Right lobe of liver (tissue), 6 donors: ENCODE results near the gene AAK1. TPM values are rescaled to one million over a fixed set of nuclear protein-coding genes. Genes with fewer than 3 reads are reported as not detected.

Experiments used
- ATAC-seq, 4 donors: fragments of 200-7000 bp; cut with Tn5 transposase; one replicate each; pipeline ENCODE4 v1.9.1; 2020; ENCODE audit warnings: mild to moderate bottlenecking in 4 of 4, moderate library complexity in 4 of 4
- DNase-seq, 3 donors: peaks; one replicate each; pipeline ENCODE4 v3.0.0-alpha.2; 2020
- H3K27ac ChIP-seq, 3 donors: fragments of 200-600 bp; one replicate each; pipeline ENCODE4 v1.8.0; 2022
- H3K27me3 ChIP-seq, 2 donors: fragments of 200-600 bp; one replicate each; pipeline ENCODE4 v1.8.0; 2022
- H3K36me3 ChIP-seq, 4 donors: fragments of 200-600 bp; sonication (generic) in 1 of 4; one replicate each; pipeline versions ENCODE4 v1.5.1 to v1.8.0; 2017 to 2022; ENCODE audit warnings: control low read depth in 1 of 4
- H3K4me1 ChIP-seq, 4 donors: fragments of 200-600 bp; sonication (generic) in 1 of 4; one replicate each; pipeline versions ENCODE4 v1.5.1 to v1.8.0; 2017 to 2022; ENCODE audit warnings: control low read depth in 1 of 4
- H3K4me3 ChIP-seq, 3 donors: fragments of 200-600 bp; one replicate each; pipeline ENCODE4 v1.8.0; 2022
- H3K9me3 ChIP-seq, 4 donors: fragments of 200-600 bp; sonication (generic) in 1 of 4; one replicate each; pipeline versions ENCODE4 v1.5.1 to v1.8.0; 2017 to 2022; ENCODE audit warnings: control low read depth in 1 of 4
- POLR2A ChIP-seq: fragments of 450-650 bp; IDR thresholded peaks from one replicate; pipeline ENCODE4 v1.6.1; 2017; ENCODE audit warnings: antibody characterized with exemption, mild to moderate bottlenecking
- WGBS: methylation state at CpG from one replicate; pipeline ENCODE4 v1.1.6; 2018; ENCODE audit warnings: low coverage, low lambda C conversion rate; ENCODE audit not compliant: insufficient coverage; ENCODE audit errors: missing lambda C conversion rate; 5-methylcytosine and 5-hydroxymethylcytosine counted together
- intact Hi-C, 2 donors: fragments of 100-400 bp; cut with DNase I; formaldehyde crosslinking; loops; one replicate each; pipeline versions ENCODE4 v1.11.2 to v1.14.1; 2022
- total RNA-seq, 6 experiments: library from RNA; depleted of rRNA in 2 of 6; stranded (reverse); fragments of >200 nt in 2 of 6; fragmentation: NEBNext Ultra II Directional in 3 of 6; extraction: Animal tissue kit (Norgen Biotek cat#: 25700) in 3 of 6; gene quantifications; one replicate each; pipeline versions ENCODE4 v1.1.0 to v1.2.4, GENCODE V29; 2016 to 2023
- TF ChIP-seq, protein P1 (sequence below), 4 donors: fragments of 200-600 bp in 3 of 4; fragments of 450-650 bp in 1 of 4; IDR thresholded peaks; one replicate each; pipeline versions ENCODE4 v1.5.1 to v1.8.0; 2016 to 2022; ENCODE audit warnings: antibody characterized with exemption in 4 of 4, mild to moderate bottlenecking in 2 of 4
- donor health status: DM: no; HTN: yes; CAD: no.
- donor health status: DM: no; HTN: no; CAD: no.
- donor health status: DM: no; HTN: no; CAD: no.
- donor health status: DM: no; HTN: yes; CAD: no.
- donor health status: DM: no; HTN: yes; CAD: no.

Gene AAK1
- total RNA-seq, 6 experiments from 2014 or later = 12.7 to 30.5 (median 20.5) TPM

DNA sequence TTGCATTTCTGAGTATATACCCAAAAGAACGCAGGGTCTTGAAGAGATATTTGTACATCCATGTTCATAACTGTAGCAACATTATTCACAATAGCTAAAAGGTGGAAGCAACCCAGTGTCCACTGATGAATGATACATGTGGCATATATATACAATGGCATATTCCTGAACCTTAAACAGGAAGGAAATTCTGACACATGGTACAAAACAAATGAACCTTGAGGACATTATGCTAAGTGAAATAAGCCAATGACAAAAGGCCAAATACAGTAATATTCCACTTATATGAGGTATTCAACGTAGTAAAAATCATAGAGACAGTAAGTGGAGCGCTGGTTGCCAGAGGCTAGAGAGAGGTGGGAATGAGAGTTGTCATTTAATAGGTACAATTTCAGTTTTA lies 8.1 kb downstream of the AAK1 start:
- H3K4me1 ChIP-seq = no peaks in the 10 kb centered on the region
- H3K27me3 ChIP-seq = no peaks in the 10 kb centered on the region
- H3K27ac ChIP-seq = no peak overlapping the region
- peaks cover 0 to 2% (median 0%) of the 10 kb centered on the region in 4 donors for H3K36me3 ChIP-seq
- intact Hi-C loops = no loop called here
- no peaks in the 10 kb centered on the region for H3K9me3 ChIP-seq
- H3K4me3 ChIP-seq = no peak overlapping the region
- TF ChIP-seq POLR2A = no peak
- TF ChIP-seq, protein P1, sequence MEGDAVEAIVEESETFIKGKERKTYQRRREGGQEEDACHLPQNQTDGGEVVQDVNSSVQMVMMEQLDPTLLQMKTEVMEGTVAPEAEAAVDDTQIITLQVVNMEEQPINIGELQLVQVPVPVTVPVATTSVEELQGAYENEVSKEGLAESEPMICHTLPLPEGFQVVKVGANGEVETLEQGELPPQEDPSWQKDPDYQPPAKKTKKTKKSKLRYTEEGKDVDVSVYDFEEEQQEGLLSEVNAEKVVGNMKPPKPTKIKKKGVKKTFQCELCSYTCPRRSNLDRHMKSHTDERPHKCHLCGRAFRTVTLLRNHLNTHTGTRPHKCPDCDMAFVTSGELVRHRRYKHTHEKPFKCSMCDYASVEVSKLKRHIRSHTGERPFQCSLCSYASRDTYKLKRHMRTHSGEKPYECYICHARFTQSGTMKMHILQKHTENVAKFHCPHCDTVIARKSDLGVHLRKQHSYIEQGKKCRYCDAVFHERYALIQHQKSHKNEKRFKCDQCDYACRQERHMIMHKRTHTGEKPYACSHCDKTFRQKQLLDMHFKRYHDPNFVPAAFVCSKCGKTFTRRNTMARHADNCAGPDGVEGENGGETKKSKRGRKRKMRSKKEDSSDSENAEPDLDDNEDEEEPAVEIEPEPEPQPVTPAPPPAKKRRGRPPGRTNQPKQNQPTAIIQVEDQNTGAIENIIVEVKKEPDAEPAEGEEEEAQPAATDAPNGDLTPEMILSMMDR (IDR thresholded peaks at IDR 0.05) = no peak
- WGBS = 89% methylated on average over 3 of the region's 3 CpGs
- DNase-seq = no peak
- ATAC-seq = no peak

DNA sequence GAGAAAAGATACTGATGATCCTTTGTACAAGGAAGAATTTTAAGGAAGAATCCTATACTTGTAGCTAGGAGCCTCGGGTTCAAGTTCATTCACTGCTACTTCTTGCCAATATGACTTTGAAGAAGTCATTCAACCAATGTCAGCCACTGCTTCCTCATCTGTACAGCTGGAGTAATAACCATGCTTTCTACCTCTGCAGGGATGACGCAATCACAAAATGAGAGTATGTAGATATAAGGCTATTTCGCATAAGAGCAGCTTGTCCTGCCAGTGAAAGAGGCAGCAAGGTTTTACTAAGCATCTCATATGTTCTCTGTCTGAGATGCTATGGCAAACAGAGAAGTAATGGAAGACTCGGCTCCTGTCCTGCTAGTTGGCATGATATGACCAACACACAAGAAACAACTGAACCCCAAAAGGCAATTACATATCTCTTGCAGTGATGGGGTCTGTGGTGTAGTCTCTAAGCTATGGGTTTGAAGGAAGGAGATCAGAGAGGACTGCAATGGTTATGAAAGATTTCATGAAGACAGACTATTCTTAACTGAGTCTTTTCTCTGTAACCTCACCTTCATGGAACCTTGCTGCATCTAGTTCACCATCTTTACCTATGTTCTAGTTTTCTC lies 9.2 kb downstream of the AAK1 start:
- no peak for DNase-seq
- intact Hi-C loops = no loop called here
- Histone ChIP-seq H3K36me3 (no peaks in the 10 kb centered on the region), H3K9me3 (no peaks in the 10 kb centered on the region), H3K4me3 (no peak overlapping the region), H3K4me1 (no peaks in the 10 kb centered on the region), H3K27ac (no peak overlapping the region), H3K27me3 (no peaks in the 10 kb centered on the region)
- 68% methylated on average over 4 of the region's 4 CpGs for WGBS
- TF ChIP-seq, protein P1 (IDR thresholded peaks at IDR 0.05) = no peak
- no peak for TF ChIP-seq POLR2A
- ATAC-seq = peak in 2 of 4 donors; percentile 34 to 35

DNA sequence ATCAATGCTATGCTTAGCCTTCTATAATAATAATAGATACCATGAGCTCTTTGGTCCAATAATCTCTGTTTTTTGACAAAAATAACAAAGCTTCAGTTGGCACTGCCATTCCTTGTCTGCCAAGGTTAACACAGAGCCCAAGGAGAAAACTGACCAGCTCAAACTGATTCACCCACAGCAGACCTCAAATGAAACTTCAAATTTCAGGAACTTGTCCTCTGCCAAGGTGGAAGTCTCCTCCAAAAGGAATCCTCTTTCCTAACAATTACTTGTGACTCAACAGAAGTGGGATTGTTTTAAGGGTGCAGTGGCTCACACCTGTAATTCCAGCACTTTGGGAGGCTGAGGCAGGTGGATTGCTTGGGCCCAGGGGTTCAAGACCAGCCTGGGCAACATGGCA lies 12.1 kb downstream of the AAK1 start:
- H3K27me3 ChIP-seq = no peaks in the 10 kb centered on the region
- no peaks in the 10 kb centered on the region for H3K4me1 ChIP-seq
- ATAC-seq = no peak
- H3K36me3 ChIP-seq = no peaks in the 10 kb centered on the region
- no peak for DNase-seq
- H3K9me3 ChIP-seq = no peaks in the 10 kb centered on the region
- H3K4me3 ChIP-seq = no peak overlapping the region
- no peak overlapping the region for H3K27ac ChIP-seq
- TF ChIP-seq POLR2A = no peak
- TF ChIP-seq, protein P1 (IDR thresholded peaks at IDR 0.05) = no peak
- intact Hi-C loops = no loop called here

DNA sequence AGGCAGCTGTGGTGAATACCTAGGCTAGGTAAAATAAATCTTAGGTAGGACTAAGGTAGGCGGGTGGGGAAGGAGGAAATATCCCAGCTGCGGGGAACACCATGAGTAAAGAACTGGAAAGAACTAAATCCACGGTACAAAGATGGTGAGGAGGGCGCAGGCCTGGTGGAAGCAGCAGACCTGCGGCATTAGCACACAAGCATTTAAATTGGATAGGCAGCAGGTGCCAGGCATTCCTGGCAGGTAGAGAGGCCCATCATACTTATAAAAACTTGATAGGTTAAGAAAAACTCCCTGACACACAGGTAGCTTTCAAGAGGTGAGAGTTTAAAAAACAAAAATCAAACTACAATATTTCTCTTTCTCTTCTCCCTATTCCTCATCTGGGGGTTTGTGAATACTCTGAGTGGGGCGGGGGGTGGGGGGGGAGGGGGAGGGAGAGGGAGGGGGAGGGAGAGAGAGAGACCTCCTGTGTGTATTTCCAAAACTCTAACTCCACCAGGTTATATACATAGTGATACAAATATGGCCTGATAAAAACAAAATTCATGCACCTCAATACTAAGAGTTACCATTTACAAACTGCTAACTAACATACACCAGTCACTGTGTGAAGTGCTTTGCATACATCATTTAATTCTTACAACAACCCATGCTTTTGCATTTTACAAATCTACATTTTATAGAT lies 13.5 kb downstream of the AAK1 start:
- Histone ChIP-seq H3K4me1 (peaks cover 0 to 6% (median 0%) of the 10 kb centered on the region in 4 donors), H3K9me3 (no peaks in the 10 kb centered on the region), H3K36me3 (no peaks in the 10 kb centered on the region), H3K27me3 (no peaks in the 10 kb centered on the region), H3K4me3 (no peak overlapping the region), H3K27ac (no peak overlapping the region)
- no peak for DNase-seq
- ATAC-seq = no peak
- intact Hi-C loops = no loop called here
- WGBS = 93% methylated on average over 3 of the region's 6 CpGs
- TF ChIP-seq POLR2A = no peak

DNA sequence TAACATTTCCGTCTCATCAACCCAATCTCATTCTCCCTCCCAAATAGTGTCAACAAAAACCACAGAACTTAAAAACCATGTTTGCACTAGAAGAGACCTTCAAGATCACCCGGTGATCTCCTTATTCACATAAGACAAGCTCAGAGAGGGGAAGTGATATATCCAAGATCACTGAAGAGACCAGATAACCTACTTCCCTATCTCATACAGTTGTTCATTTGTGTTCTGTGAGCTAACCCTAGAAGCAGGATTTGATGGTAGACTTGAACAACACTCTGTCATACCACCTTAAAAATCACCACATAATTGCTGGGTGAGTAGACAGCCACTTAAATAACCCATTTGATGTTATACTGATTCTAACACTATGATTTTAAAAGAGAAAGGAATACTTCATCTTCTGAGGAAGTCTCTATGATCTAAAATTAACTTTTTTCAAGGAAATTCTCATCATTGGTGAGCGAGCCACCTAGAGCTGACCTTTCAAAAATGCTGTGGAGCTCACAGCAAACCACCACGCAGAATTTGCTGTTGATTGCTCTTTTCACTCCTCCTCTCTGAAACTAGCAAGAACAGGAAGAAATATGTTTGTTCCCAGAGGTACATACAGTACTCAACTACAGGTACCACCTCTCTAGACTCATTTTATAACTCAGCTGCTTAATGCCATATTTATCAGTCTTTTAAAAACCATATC lies 15.1 kb downstream of the AAK1 start:
- H3K9me3 ChIP-seq = no peaks in the 10 kb centered on the region
- ATAC-seq (no peak), DNase-seq (no peak)
- no peaks in the 10 kb centered on the region for H3K27me3 ChIP-seq
- WGBS = 53% methylated on average over 4 of the region's 4 CpGs
- no peak for TF ChIP-seq POLR2A
- TF ChIP-seq, protein P1 (IDR thresholded peaks at IDR 0.05) = no peak
- intact Hi-C loops = no loop called here
- no peak overlapping the region for H3K27ac ChIP-seq
- no peak overlapping the region for H3K4me3 ChIP-seq
- peaks cover 0 to 16% (median 0%) of the 10 kb centered on the region in 4 donors for H3K4me1 ChIP-seq
- H3K36me3 ChIP-seq = no peaks in the 10 kb centered on the region
